HepG2 (cell line): Measurements from ENCODE around the gene FAM3D. TPM values are rescaled to one million over a fixed set of nuclear protein-coding genes. Genes with fewer than 3 reads are reported as not detected.

Source experiments
- ATAC-seq: fragments of 200-7000 bp; cut with Tn5 transposase; 3 replicates; pipeline ENCODE4 v1.9.1; 2020; ENCODE audit warnings: mild to moderate bottlenecking, moderate library complexity
- BruUV-seq: library from RNA; stranded (reverse); fragments of 400-500 nt; replicated peaks from 2 replicates; lab custom pipeline; 2021; lab: Mats Ljungman, UMichigan
- CTCF ChIA-PET: fragments of 300-600 bp; formaldehyde crosslinking; extraction: SDS; loops from one replicate; lab custom pipeline; 2021; ENCODE audit warnings: low total read pairs, inconsistent platforms, low intra/inter-chr PET ratio; lab: Yijun Ruan, JAX
- POLR2A ChIA-PET: fragments of 350-600 bp; sonication (Branson Sonifier 250); formaldehyde crosslinking; loops from one replicate; lab custom pipeline; 2020; ENCODE audit warnings: antibody characterized with exemption, inconsistent platforms; lab: Yijun Ruan, JAX
- DNase-seq: peaks from one replicate; pipeline ENCODE4 v3.0.0-alpha.2; 2015; ENCODE audit warnings: low spot score
- FAIRE-seq: peaks from 3 replicates; lab custom pipeline; 2011; peaks lifted over from hg19 to GRCh38; lab: Jason Lieb, UNC
- H2AFZ ChIP-seq: one replicate; pipeline ENCODE4 v1.6.1; 2011; ENCODE audit warnings: low read length, inconsistent platforms
- H3K27ac ChIP-seq: fragments of 300-600 bp; 3 replicates; pipeline ENCODE4 v1.8.0; 2011; ENCODE audit warnings: mixed run types, mild to moderate bottlenecking, mixed read lengths, low read length, inconsistent platforms; ENCODE audit not compliant: insufficient read depth; ENCODE audit errors: extremely low read length
- H3K27me3 ChIP-seq, 2 experiments: fragments of 200-600 bp in 1 of 2; 2 replicates in 1 of 2; 3 replicates in 1 of 2; pipeline versions ENCODE4 v1.6.0 to v1.8.0; 2011; ENCODE audit warnings: low read length in 2 of 2, mild to moderate bottlenecking in 2 of 2, moderate library complexity in 2 of 2, inconsistent platforms in 1 of 2; ENCODE audit not compliant: insufficient read depth in 2 of 2, control insufficient read depth in 1 of 2
- H3K36me3 ChIP-seq, 2 experiments: fragments of 200-600 bp in 1 of 2; replicated peaks in 1 of 2; 2 replicates in 1 of 2; 3 replicates in 1 of 2; pipeline versions ENCODE4 v1.5.1 to v1.8.0; 2011; ENCODE audit warnings: low read length in 2 of 2, inconsistent platforms in 1 of 2; ENCODE audit not compliant: insufficient read depth in 2 of 2, control insufficient read depth in 1 of 2
- H3K4me1 ChIP-seq: 2 replicates; pipeline ENCODE4 v1.5.1; 2012; ENCODE audit warnings: low read length, inconsistent platforms; ENCODE audit not compliant: insufficient read depth
- H3K4me2 ChIP-seq: 2 replicates; pipeline ENCODE4 v1.6.0; 2011; ENCODE audit warnings: low read depth, low read length, inconsistent platforms
- H3K4me3 ChIP-seq, 3 experiments: fragments of 200-600 bp in 1 of 3; sonication (generic), shearing (Covaris generic) in 1 of 3; replicated peaks in 1 of 3; 2 replicates each; pipeline ENCODE4 v1.5.1; 2011 to 2016; ENCODE audit warnings: low read length in 3 of 3, inconsistent platforms in 2 of 3, low read depth in 2 of 3, mild to moderate bottlenecking in 2 of 3, control low read depth in 1 of 3, mixed read lengths in 1 of 3; ENCODE audit not compliant: insufficient read depth in 1 of 3
- H3K79me2 ChIP-seq: one replicate; pipeline ENCODE4 v1.6.1; 2011; ENCODE audit warnings: low read length, inconsistent platforms; ENCODE audit not compliant: insufficient read depth
- H3K9ac ChIP-seq: 2 replicates; pipeline ENCODE4 v1.6.0; 2011; ENCODE audit warnings: mild to moderate bottlenecking, low read depth, low read length, inconsistent platforms; ENCODE audit not compliant: insufficient read depth
- H3K9me3 ChIP-seq: 2 replicates; pipeline ENCODE4 v1.5.1; 2012; ENCODE audit warnings: mild to moderate bottlenecking, low read length
- H4K20me1 ChIP-seq: 2 replicates; pipeline ENCODE4 v1.6.0; 2011; ENCODE audit warnings: inconsistent platforms, mild to moderate bottlenecking, low read length, moderate library complexity; ENCODE audit not compliant: insufficient read depth
- FOXJ3 ChIP-seq: sonication (generic); formaldehyde crosslinking; IDR thresholded peaks from 2 replicates; pipeline ENCODE4 v1.4.0; 2020; ENCODE audit warnings: missing genetic modification reagents, mild to moderate bottlenecking, borderline replicate concordance
- LCORL ChIP-seq, 2 experiments: fragments of 450-650 bp in 1 of 2; sonication (generic) in 1 of 2; formaldehyde crosslinking in 1 of 2; IDR thresholded peaks; 2 replicates each; pipeline versions ENCODE4 v1.5.0 to v1.6.1; 2017 to 2020; ENCODE audit warnings: antibody characterized with exemption in 1 of 2, missing genetic modification reagents in 1 of 2
- MYNN ChIP-seq: sonication (generic); formaldehyde crosslinking; IDR thresholded peaks from 2 replicates; pipeline ENCODE4 v1.4.0; 2020; ENCODE audit warnings: mild to moderate bottlenecking, low read depth, missing genetic modification reagents
- RBM39 ChIP-seq: fragments of 200-400 bp; formaldehyde crosslinking; IDR thresholded peaks from one replicate; pipeline ENCODE4 v1.6.1; 2018; ENCODE audit warnings: antibody characterized with exemption, mild to moderate bottlenecking, low read depth, low read length; ENCODE audit not compliant: poor library complexity, severe bottlenecking
- ZBTB1 ChIP-seq: sonication (generic); formaldehyde crosslinking; IDR thresholded peaks from 2 replicates; pipeline ENCODE4 v1.4.0; 2020; ENCODE audit warnings: missing genetic modification reagents, borderline replicate concordance
- WGBS: methylation state at CpG from one replicate; pipeline ENCODE4 v1.1.6; 2017; ENCODE audit warnings: low lambda C conversion rate; 5-methylcytosine and 5-hydroxymethylcytosine counted together
- in situ Hi-C: cut with HindIII; loops from 2 replicates; pipeline ENCODE4 v1.10.0; 2017; ENCODE audit warnings: low pct_unique_long_range_greater_than_20kb; ENCODE audit not compliant: extremely low pct_ligation_motif_present
- intact Hi-C: fragments of 100-400 bp; cut with micrococcal nuclease; formaldehyde crosslinking; loops from one replicate; pipeline ENCODE4 v1.10.0; 2022; ENCODE audit not compliant: unreplicated experiment
- polyA plus RNA-seq, 8 experiments: library from polyadenylated mRNA; depleted of rRNA in 3 of 8; stranded (reverse) in 7 of 8; unstranded in 1 of 8; fragments of >200 nt; fragmentation: Illumina TruSeq in 4 of 8; extraction: Trizol in 4 of 8; gene quantifications; 2 replicates each; pipeline versions ENCODE4 v1.2.1 to v1.2.3, GENCODE V29; 2011 to 2016; ENCODE audit warnings: low read depth in 4 of 8, missing spikeins in 1 of 8, mixed read lengths in 1 of 8; ENCODE audit not compliant: insufficient read depth in 1 of 8
- total RNA-seq, 5 experiments: library from RNA; depleted of rRNA; stranded (reverse); fragments of >200 nt; fragmentation: Illumina TruSeq; extraction: Trizol; gene quantifications; 2 replicates each; pipeline ENCODE4 v1.2.3, GENCODE V29; 2016; ENCODE audit warnings: low read depth in 1 of 5
- TF ChIP-seq, protein P1 (sequence below): sonication (generic); formaldehyde crosslinking; IDR thresholded peaks from one replicate; pipeline ENCODE4 v1.5.1; 2020; ENCODE audit warnings: mild to moderate bottlenecking, missing genetic modification reagents; ENCODE audit errors: not compliant biosample characterization

FAM3D gene
- total and polyA plus RNA-seq, 2 of the 13 experiments (the other 11 are each of a cell fraction or from before 2014, with no cell fraction given), result not detected

DNA sequence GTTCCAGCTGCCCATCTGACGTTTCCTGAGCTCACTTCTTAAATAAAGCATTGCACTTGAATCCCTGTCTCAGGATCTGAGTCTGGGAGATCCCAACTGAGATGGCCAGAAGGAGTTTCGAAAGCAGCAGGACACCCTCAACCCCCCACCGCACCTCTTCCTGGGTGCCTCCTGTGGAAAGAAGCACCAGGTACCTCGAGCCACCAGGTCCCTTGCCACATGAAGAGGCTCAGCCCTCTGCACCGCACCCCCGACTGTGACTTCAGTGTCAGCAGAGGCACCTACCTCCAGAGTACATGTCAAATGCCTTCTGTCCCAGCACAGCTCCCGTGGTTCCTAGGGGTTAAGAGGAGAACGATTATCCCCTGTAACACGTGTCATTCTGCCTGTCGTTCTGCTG is 26.7 kb downstream of the FAM3D start (continued):
- TF ChIP-seq, protein P1, sequence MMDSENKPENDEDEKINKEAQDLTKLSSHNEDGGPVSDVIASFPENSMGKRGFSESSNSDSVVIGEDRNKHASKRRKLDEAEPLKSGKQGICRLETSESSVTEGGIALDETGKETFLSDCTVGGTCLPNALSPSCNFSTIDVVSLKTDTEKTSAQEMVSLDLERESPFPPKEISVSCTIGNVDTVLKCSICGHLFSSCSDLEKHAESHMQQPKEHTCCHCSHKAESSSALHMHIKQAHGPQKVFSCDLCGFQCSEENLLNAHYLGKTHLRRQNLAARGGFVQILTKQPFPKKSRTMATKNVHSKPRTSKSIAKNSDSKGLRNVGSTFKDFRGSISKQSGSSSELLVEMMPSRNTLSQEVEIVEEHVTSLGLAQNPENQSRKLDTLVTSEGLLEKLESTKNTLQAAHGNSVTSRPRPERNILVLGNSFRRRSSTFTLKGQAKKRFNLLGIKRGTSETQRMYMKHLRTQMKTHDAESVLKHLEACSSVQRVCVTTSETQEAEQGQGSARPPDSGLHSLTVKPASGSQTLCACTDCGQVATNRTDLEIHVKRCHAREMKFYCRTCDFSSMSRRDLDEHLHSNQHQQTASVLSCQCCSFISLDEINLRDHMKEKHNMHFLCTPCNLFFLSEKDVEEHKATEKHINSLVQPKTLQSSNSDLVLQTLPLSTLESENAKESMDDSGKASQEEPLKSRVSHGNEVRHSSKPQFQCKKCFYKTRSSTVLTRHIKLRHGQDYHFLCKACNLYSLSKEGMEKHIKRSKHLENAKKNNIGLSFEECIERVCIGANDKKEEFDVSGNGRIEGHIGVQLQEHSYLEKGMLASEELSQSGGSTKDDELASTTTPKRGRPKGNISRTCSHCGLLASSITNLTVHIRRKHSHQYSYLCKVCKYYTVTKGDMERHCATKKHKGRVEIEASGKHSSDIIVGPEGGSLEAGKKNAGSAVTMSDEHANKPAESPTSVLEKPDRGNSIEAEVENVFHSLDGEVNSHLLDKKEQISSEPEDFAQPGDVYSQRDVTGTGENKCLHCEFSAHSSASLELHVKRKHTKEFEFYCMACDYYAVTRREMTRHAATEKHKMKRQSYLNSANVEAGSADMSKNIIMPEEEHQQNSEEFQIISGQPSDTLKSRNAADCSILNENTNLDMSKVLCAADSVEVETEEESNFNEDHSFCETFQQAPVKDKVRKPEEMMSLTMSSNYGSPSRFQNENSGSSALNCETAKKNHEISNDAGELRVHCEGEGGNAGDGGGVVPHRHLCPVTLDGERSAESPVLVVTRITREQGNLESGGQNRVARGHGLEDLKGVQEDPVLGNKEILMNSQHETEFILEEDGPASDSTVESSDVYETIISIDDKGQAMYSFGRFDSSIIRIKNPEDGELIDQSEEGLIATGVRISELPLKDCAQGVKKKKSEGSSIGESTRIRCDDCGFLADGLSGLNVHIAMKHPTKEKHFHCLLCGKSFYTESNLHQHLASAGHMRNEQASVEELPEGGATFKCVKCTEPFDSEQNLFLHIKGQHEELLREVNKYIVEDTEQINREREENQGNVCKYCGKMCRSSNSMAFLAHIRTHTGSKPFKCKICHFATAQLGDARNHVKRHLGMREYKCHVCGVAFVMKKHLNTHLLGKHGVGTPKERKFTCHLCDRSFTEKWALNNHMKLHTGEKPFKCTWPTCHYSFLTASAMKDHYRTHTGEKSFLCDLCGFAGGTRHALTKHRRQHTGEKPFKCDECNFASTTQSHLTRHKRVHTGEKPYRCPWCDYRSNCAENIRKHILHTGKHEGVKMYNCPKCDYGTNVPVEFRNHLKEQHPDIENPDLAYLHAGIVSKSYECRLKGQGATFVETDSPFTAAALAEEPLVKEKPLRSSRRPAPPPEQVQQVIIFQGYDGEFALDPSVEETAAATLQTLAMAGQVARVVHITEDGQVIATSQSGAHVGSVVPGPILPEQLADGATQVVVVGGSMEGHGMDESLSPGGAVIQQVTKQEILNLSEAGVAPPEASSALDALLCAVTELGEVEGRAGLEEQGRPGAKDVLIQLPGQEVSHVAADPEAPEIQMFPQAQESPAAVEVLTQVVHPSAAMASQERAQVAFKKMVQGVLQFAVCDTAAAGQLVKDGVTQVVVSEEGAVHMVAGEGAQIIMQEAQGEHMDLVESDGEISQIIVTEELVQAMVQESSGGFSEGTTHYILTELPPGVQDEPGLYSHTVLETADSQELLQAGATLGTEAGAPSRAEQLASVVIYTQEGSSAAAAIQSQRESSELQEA (CRISPR knock-in tag), result no peak
- TF ChIP-seq LCORL (IDR thresholded peaks at IDR 0.05), result no peak
- no peak for TF ChIP-seq LCORL (CRISPR knock-in tag; IDR thresholded peaks at IDR 0.05)
- TF ChIP-seq RBM39, result no peak
- no peak for TF ChIP-seq MYNN

DNA sequence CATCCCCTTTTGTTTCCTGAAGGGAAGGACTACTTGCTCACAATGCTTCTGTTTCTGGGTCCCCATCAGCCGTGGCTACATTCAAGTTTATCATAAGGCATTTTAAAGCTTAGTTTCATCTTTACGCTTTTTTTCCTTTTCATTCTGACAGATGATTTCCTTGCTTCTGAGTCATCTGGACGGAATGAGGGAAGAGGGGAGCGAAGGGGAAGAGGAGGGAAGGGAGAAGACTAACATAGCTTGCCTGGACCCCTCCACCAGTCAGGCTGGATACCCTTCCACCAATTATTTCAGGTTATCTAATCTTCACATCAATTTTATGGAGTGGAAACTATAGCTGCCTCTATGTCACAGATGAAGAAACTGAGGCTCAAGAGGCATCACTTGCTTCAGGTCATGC is 27.6 kb downstream of the FAM3D start:
- no peak overlapping the region for H3K27ac ChIP-seq
- BruUV-seq, result no TSS peak
- H3K9me3 ChIP-seq, result no peaks in the 10 kb centered on the region
- 24% methylated on average over 4 of the region's 4 CpGs for WGBS
- TF ChIP-seq ZBTB1 (CRISPR knock-in tag) (no peak), FOXJ3 (no peak)
- TF ChIP-seq, all 625 proteins: peak for 0
- Histone ChIP-seq H3K36me3 (no peaks in the 10 kb centered on the region), H2AFZ (no peak overlapping the region), H3K4me3 (no peak overlapping the region), H3K9ac (no peak overlapping the region), H3K4me1 (no peaks in the 10 kb centered on the region), H3K27me3 (peaks cover 5 to 38% of the 10 kb centered on the region in 2 experiments; a peak in 3 of 5 replicates), H3K4me2 (no peak overlapping the region), H4K20me1 (no peaks in the 10 kb centered on the region), H3K79me2 (no peaks in the 10 kb centered on the region)
- ATAC-seq (no peak), DNase-seq (no peak), FAIRE-seq (no peak)
- ChIA-PET CTCF (no interaction called here), POLR2A (no interaction called here)
- in situ Hi-C loops (no loop called here), intact Hi-C loops (no loop called here)
